ENCODE results near the gene CAMTA1. TPM values are rescaled to one million over a fixed set of nuclear protein-coding genes. Genes with fewer than 3 reads are reported as not detected.

CAMTA1 gene
- polyA plus RNA-seq, 1 donor (not counting 4 experiments of a cell fraction or from before 2014, with no cell fraction given), result 51.4 TPM

GRCh38 chr1:7098641-7099040 lies 313.4 kb downstream of the CAMTA1 start:
- no peaks in the 10 kb centered on the region for H3K79me2 ChIP-seq (ENCODE audit: control insufficient read depth, insufficient read depth, low read length)
- H3K36me3 ChIP-seq (ENCODE audit: control insufficient read depth in 2 of 2, extremely low read depth in 1 of 2, insufficient read depth in 2 of 2, low read length in 2 of 2), result no peaks in the 10 kb centered on the region
- FAIRE-seq, result no peak
- H3K4me3 ChIP-seq (ENCODE audit: control insufficient read depth in 2 of 3, extremely low read depth in 1 of 3, insufficient read depth in 2 of 3, low read depth in 1 of 3, low read length in 3 of 3), result no peak overlapping the region
- no peak for TF ChIP-seq EZH2 (IDR thresholded peaks at IDR 0.05; ENCODE audit: low read length)
- TF ChIP-seq, protein P1, sequence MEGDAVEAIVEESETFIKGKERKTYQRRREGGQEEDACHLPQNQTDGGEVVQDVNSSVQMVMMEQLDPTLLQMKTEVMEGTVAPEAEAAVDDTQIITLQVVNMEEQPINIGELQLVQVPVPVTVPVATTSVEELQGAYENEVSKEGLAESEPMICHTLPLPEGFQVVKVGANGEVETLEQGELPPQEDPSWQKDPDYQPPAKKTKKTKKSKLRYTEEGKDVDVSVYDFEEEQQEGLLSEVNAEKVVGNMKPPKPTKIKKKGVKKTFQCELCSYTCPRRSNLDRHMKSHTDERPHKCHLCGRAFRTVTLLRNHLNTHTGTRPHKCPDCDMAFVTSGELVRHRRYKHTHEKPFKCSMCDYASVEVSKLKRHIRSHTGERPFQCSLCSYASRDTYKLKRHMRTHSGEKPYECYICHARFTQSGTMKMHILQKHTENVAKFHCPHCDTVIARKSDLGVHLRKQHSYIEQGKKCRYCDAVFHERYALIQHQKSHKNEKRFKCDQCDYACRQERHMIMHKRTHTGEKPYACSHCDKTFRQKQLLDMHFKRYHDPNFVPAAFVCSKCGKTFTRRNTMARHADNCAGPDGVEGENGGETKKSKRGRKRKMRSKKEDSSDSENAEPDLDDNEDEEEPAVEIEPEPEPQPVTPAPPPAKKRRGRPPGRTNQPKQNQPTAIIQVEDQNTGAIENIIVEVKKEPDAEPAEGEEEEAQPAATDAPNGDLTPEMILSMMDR (optimal IDR thresholded peaks at IDR 0.05 in 1 of 3, IDR thresholded peaks at IDR 0.05 in 1 of 3, conservative IDR thresholded peaks at IDR 0.05 in 1 of 3; ENCODE audit: extremely low read depth in 1 of 3, insufficient read depth in 2 of 3, low read length in 3 of 3), result no peak
- H3K9ac ChIP-seq (ENCODE audit: control insufficient read depth, extremely low read depth, insufficient read depth, low read length), result no peak overlapping the region
- no peaks in the 10 kb centered on the region for H3K4me1 ChIP-seq (ENCODE audit: control insufficient read depth, extremely low read depth, insufficient read depth, low read length)
- dilution Hi-C loops (cut with MboI; ENCODE audit: extremely low pct_ligation_motif_present, low sequenced_read_pairs), result no loop called here
- H3K27ac ChIP-seq (ENCODE audit: control insufficient read depth, insufficient read depth, low read length), result no peak overlapping the region
- H3K4me2 ChIP-seq (ENCODE audit: control insufficient read depth, extremely low read depth, insufficient read depth, low read depth, low read length), result no peak overlapping the region
- no peak for DNase-seq (ENCODE audit: low read depth, low spot score)
- H3K9me3 ChIP-seq (ENCODE audit: control insufficient read depth, low read depth, low read length), result no peaks in the 10 kb centered on the region
- H3K27me3 ChIP-seq (ENCODE audit: control insufficient read depth, extremely low read depth, insufficient read depth, low read length), result peaks cover 43% of the 10 kb centered on the region
- H3K9me1 ChIP-seq (ENCODE audit: control insufficient read depth, extremely low read depth, insufficient read depth, low read length), result no peaks in the 10 kb centered on the region
- H2AFZ ChIP-seq (ENCODE audit: control insufficient read depth, low read length), result no peak overlapping the region
- no peaks in the 10 kb centered on the region for H4K20me1 ChIP-seq (ENCODE audit: control insufficient read depth, extremely low read depth, insufficient read depth, low read length)

DNA sequence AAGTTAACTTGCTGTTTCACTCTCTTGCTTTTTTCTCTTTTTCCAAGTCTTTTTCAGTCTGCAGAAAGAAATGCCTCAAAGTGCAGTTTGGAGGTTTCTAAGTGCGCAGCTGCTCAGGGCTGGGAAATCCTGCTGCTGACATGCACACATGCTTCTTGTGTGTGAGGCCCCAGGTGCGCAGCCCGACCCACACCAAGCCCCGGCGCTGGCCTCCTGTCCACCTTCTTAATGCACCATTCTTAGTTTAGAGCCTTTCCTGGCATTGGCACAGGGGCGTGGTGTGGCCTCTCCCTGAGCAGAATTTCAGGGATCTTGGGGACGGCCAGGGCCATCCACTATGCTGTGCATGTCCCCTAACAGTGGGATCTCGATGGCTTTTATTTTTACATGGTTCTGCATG lies 315.2 kb downstream of the CAMTA1 start:
- no peaks in the 10 kb centered on the region for H4K20me1 ChIP-seq (ENCODE audit: control insufficient read depth, extremely low read depth, insufficient read depth, low read length)
- no peaks in the 10 kb centered on the region for H3K79me2 ChIP-seq (ENCODE audit: control insufficient read depth, insufficient read depth, low read length)
- no peak overlapping the region for H2AFZ ChIP-seq (ENCODE audit: control insufficient read depth, low read length)
- no peaks in the 10 kb centered on the region for H3K4me1 ChIP-seq (ENCODE audit: control insufficient read depth, extremely low read depth, insufficient read depth, low read length)
- no peaks in the 10 kb centered on the region for H3K36me3 ChIP-seq (ENCODE audit: control insufficient read depth in 2 of 2, extremely low read depth in 1 of 2, insufficient read depth in 2 of 2, low read length in 2 of 2)
- no peak overlapping the region for H3K27ac ChIP-seq (ENCODE audit: control insufficient read depth, insufficient read depth, low read length)
- TF ChIP-seq EZH2 (IDR thresholded peaks at IDR 0.05; ENCODE audit: low read length), result no peak
- TF ChIP-seq, protein P1 (optimal IDR thresholded peaks at IDR 0.05 in 1 of 3, IDR thresholded peaks at IDR 0.05 in 1 of 3, conservative IDR thresholded peaks at IDR 0.05 in 1 of 3; ENCODE audit: extremely low read depth in 1 of 3, insufficient read depth in 2 of 3, low read length in 3 of 3), result no peak
- no peak overlapping the region for H3K4me2 ChIP-seq (ENCODE audit: control insufficient read depth, extremely low read depth, insufficient read depth, low read depth, low read length)
- DNase-seq (ENCODE audit: low read depth, low spot score) (no peak), FAIRE-seq (no peak)
- peaks cover 29% of the 10 kb centered on the region for H3K27me3 ChIP-seq (ENCODE audit: control insufficient read depth, extremely low read depth, insufficient read depth, low read length)
- no peak overlapping the region for H3K9ac ChIP-seq (ENCODE audit: control insufficient read depth, extremely low read depth, insufficient read depth, low read length)
- no peaks in the 10 kb centered on the region for H3K9me3 ChIP-seq (ENCODE audit: control insufficient read depth, low read depth, low read length)
- no peaks in the 10 kb centered on the region for H3K9me1 ChIP-seq (ENCODE audit: control insufficient read depth, extremely low read depth, insufficient read depth, low read length)
- H3K4me3 ChIP-seq (ENCODE audit: control insufficient read depth in 2 of 3, extremely low read depth in 1 of 3, insufficient read depth in 2 of 3, low read depth in 1 of 3, low read length in 3 of 3), result no peak overlapping the region
- dilution Hi-C loops (cut with MboI; ENCODE audit: extremely low pct_ligation_motif_present, low sequenced_read_pairs), result no loop called here

Measured in keratinocyte (primary cell).